COR-L47 (cell line): ENCODE data around the gene FOXK2.
"Not testable (repeated sequence)": the region's sequence is repeated elsewhere in the genome, so short reads cannot be mapped to it uniquely, and the experiment has no call there.

ENCODE experiments used
- DNase-seq: peaks from one replicate; lab custom pipeline; 2025; lab: John Stamatoyannopoulos, UW

FOXK2 gene

DNA sequence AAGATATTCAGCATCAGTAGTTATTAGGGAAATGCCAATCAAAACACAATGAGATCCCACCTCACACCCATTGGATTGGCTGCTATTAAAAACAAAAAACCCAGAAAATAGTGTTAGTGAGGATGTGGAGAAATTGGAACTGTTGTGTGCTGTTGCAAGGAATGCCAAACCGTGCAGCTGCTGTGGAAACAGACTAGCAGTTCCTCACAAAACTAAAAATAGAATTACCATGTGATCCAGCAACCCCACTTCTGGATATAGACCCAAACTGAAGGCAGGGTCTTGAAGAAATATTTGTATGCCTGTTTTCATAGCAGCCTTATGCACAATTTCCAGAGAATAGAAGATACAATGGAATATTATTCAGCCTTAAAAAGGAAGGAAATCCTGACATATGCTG lies 46.0 kb downstream of the FOXK2 start:
- DNase-seq = no peak

DNA sequence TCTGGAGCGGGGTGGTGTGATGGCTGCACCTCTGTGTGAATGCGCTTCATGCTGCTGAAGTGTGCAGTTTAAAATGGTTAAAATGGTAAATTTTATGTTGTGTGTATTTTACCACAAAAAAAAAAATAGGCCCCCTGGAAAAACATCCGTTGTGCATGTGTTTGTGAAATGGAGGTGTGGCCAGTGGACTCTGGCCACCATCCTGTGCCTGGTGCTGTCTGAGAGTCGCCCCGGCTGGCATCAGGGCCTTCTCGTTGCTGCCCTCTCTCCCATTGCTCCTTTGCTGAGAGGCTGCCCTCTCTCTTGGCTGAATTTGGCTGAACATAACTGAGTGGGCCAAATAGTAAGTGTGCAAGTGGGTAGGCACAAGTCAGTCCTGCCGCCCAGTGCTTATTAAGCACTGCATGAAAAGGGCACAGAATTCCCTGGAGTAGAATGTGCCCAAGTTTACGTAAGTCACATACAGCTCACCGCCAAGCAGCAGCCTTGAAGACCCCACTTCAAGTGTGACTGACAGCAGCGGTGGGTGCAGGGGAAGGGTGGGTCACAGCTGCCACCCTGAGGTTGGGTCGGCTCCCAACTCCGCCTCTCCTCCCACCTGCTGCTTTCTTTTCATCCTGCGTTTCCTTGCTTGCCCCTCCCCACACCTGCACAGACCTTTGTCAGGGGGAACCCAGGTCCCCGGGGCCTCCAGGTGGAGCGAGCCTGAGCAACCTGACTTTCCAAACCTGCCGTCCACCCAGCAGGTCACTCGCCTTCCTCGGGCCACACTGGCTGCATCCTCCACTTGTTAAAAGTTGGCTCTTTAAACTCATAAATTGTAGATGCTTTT lies 46.8 kb downstream of the FOXK2 start:
- no peak for DNase-seq

DNA sequence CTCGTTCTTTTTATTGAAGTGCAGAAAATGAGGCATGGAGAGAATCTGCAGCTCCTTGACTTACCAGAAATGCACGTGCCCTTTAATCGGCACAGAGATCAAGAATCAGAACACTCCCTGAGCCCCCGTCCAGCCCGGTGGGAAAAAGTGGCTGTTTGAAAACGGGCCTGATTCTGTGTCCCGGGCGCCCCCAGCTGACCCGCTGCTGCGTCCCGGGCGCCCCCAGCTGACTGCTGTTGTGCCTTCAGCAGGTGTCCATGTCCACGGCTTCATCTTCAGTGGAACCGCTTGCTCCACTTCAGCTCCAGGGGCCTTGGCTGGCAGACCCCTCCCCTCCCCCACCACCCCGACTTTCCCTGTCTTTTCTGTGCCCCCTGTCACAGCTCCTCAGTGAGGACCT lies 47.8 kb downstream of the FOXK2 start:
- no peak for DNase-seq

DNA sequence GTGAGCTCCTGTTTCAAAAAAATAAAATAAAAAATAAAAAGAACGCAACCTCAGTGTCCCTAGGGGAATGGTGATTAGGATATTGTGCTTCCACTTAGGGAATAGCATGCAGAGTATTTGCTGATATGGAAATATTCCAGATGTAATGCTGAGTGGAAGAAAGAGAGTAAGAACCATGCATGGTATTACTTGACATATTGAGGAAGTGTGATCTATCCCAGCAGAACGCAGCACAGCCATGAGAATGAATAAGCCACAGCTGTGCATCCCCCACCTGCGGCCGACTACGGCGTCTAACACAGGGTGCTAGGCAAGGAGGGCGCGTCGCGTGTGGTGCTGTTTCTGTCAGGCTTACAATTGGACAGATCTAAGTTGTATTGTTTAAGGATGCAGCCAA lies 49.5 kb downstream of the FOXK2 start:
- no peak for DNase-seq

DNA sequence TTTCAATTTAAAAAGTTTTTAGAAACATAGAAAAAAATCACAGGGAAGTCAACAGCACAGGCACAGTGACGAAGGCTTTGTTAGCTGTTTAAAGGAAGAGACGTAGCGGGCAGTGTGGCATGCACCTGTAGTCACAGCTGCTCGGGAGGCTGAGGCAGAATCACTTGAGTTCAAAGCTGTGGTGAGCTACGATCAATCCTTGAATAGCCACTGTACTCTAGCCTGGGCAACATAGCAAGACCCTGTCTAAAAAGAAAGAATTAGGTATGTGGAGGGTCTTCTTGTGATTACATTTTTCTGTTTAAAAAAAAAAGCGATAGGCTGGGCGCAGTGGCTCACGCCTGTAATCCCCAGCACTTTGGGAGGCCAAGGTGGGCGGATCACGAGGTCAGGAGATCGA lies 50.1 kb downstream of the FOXK2 start:
- no peak for DNase-seq

DNA sequence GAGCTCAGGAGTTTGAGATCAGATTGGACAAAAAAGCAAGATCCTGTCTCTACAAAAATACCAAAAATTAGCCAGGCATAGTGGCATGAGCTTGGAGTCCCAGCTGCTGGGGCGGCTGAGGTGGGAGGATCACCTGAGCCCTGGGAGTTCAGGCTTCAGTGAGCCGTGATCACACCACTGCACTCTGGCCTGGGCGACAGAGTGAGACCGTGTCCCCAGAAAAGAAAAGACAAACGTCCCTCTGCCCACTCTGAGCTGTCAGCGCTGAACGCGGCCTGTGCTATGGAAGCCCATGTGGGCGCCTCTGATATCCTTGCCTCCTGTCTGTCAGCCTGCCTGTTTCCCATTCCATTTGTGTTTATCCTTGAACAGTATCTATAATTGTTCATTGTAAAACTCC lies 50.7 kb downstream of the FOXK2 start:
- no peak for DNase-seq

DNA sequence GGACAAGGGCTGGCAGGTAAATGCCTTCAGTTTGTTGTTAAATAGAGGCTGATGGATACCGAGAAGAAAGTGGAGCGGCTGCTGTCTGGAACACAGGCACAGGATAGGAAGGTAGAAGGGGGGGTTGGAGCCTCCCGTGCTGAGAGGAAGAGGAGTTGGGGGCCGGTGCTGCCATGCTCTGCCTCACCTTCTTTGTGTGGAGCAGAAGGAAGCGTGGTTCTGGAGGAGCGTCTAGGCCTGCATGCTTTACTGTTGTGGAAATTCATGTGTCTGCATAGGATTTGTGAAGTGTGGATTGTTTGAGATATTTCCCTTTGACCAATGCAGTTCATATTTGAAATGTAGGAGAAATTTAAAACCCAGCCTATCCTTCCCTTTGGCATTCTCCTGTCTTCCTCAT lies 52.3 kb downstream of the FOXK2 start:
- DNase-seq = no peak

DNA sequence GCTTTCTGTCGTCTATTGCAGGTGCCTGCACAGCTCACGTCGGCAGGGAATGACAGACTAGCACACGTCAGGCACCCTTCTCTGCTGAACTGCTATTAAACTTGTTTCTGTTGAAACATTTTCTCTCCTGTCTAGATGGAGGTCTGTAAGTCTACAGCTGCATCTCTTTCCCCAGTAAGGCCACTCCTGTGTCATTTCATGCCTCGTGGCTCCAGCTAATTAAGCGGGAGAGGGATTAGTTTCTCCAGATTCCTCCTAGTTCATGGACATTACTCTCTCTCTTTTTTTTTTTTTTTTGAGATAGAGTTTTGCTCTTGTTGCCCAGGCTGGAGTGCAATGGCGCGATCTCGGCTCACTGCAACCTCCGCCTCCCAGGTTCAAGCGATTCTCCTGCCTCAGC lies 54.5 kb downstream of the FOXK2 start:
- DNase-seq = no peak

DNA sequence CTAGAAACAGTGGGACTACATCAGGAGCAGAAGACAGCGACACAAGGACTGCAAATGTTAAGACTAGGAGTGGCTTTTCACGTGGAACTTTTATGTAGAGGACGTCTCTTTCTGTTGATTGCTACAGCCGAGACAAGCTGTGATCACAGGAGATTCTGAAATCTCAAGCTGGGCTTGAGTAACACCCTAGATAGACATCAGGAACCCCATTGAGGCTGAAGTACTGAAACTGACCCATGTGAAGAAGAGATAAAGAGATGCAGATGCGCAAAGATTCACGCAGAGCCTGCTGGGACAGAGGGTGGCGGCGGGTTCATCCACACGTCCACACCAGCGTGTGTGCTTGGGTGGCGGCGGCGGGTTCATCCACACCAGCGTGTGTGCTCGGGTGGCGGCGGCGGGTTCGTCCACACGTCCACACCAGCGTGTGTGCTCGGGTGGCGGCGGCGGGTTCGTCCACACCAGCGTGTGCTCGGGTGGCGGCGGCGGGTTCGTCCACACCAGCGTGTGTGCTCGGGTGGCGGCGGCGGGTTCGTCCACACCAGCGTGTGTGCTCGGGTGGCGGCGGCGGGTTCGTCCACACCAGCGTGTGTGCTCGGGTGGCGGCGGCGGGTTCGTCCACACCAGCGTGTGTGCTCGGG lies 56.2 kb downstream of the FOXK2 start:
- not testable (repeated sequence) for DNase-seq

DNA sequence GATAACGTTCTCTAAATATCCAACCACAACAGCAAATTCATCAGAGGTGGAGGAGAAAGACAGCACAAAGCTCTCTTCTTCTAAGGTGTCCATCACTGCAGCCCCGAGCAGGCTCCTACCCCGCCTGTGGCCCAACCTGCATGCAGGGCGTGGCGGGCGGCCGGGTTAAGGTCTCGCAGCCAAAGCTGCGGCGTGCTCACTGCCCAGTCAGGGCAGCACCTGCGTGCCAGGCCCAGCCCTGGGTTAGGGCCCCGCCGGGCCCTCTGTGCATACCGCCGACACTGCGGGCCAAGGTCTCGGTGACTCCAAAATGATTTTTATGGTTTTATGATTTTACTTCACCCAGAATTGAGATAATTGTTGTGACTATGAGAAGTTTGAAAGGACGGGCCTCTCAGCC lies 57.8 kb downstream of the FOXK2 start:
- no peak for DNase-seq

DNA sequence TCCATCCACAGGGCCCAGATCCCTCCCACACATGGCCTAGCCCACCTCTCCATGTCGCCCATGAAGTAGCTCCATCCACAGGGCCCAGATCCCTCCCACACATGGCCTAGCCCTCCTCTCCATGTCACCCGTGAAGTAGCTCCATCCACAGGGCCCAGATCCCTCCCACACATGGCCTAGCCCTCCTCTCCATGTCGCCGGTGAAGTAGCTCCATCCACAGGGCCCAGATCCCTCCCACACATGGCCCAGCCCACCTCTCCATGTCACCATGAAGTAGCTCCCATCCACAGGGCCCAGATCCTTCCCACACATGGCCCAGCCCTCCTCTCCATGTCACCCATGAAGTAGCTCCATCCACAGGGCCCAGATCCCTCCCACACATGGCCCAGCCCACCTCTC lies 60.4 kb downstream of the FOXK2 start:
- not testable (repeated sequence) for DNase-seq

DNA sequence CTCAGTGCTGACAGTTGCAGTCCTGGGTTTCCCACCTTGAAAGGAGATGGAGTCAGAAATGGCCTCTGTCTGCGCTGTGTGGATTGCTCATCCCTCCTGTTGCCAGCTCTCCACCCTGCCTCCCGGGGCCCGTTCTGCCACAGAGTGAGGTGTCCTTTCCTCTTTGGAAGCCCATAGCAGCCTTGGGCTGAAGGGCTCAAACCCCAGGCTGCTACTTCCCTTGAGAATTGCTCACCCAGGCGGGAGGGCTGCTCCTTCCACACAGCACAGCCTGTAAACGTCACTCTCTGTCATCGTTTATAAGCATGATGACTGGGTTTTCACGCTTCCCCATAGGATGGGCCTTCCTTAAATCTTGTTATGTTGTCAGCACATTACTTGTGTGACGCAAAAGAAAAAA lies 62.7 kb downstream of the FOXK2 start:
- DNase-seq = no peak

DNA sequence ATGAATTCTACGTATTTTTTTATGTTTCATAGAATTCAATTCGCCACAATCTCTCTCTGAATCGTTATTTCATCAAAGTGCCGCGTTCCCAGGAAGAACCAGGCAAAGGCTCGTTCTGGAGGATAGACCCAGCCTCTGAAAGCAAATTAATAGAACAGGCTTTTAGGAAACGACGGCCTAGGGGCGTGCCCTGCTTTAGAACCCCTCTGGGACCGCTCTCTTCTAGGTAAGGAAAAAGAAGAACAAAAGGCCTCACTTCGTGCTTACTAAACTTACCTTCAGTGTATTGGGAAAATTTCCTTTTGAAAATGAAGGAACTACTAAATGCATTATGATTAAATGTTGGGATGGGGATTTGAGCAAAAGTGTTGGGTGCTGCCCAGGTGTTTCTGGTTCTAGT lies 63.2 kb downstream of the FOXK2 start:
- no peak for DNase-seq

DNA sequence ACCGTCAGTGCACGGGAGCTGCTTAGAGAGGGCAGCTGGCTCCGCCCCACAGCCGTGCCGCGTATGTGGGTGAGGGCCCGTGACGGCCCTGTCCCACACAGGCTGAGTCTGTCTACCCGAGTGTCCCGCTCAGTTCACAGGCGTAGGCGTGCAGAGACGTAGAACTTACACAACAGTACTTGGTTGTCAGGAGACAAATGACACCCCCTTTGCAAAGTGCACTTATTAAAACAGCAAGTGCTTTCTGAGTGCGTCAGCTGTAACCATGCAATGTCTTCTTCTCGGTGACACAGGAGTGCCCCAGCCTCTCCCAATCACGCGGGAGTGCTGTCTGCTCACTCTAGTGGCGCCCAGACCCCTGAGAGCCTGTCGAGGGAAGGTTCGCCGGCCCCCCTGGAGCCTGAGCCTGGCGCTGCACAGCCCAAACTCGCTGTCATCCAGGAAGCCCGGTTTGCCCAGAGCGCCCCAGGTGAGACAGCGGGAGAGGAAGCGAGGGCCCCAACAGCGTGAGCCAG lies 64.2 kb downstream of the FOXK2 start:
- DNase-seq = no peak

DNA sequence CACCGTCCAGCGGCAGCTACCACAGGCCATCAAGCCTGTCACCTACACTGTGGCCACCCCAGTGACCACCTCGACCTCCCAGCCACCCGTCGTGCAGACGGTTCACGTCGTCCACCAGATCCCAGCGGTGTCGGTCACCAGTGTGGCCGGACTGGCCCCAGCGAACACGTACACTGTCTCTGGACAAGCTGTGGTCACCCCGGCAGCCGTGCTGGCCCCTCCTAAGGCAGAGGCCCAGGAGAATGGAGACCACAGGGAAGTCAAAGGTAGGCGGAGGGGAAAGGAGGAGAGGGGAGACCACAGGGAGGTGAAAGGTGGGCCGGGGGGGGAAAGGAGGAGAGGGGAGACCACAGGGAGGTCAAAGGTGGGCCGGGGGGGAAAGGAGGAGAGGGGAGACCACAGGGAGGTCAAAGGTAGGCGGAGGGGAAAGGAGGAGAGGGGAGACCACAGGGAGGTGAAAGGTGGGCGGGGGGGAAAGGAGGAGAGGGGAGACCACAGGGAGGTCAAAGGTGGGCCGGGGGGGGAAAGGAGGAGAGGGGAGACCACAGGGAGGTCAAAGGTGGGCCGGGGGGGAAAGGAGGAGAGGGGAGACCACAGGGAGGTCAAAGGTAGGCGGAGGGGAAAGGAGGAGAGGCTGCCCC lies 66.5 kb downstream of the FOXK2 start:
- DNase-seq = not testable (repeated sequence)

DNA sequence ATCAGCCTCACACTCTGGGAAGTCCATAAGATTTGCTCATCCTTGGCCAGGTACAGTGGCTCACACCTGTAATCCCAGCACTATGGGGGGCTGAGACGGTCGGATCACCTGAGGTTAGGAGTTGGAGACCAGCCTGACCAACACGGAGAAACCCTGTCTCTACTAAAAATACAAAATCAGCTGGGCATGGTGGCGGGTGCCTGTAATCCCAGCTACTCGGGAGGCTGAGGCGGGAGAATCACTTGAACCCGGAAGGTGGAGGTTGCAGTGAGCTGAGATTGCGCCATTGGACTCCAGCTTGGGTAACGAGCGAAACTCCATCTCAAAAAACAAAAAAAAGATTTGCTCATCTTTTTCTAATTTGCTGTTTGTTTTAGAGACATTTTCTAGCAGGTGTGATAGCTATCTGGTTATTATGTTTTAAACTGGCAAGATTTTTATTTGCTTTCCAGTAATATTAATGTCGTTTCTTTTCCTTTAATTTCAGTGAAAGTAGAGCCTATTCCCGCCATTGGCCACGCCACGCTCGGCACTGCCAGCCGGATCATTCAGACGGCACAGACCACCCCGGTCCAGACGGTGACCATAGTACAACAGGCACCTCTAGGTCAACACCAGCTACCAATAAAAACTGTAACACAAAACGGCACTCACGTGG lies 67.2 kb downstream of the FOXK2 start:
- DNase-seq = no peak

DNA sequence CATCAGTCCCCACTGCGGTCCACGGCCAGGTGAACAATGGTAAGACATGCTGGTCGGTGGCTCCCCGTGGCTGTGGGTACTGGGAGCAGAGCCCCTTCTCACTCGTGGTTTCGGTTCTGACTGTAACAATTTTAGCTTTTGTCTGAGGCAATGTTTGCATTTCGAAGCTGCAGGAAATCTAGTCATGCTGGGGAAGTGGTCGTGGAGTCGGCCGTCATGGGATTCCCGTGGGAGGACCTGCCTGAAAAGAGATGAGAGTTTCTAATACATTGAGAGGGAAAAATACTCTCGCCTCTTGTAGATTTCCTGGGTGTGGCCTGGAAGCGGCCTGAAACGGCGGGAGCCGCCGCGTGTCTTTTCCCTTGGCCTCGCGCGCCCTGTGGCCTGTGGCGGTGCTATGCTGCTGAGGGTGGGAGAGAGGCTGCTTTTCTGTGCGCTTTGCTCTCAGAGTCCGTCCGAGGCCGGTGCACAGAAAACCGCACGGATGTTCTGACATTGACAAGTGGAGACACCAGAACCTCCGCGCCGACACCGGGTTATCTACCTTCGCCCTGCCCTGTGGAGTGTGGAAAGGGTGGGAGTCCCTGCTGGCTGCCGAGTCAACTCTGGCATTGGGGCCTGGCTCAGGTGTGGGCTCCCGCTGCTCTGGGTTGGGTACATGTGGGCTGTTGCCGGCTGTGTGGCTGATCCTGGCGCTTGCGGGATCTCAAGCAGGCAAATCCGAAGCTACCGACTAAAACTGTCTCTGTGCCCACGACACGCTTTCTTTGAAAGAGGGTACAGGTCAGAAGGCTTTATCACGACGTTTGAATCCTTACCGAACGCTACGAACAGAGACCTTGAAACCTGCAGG lies 67.9 kb downstream of the FOXK2 start:
- no peak for DNase-seq

DNA sequence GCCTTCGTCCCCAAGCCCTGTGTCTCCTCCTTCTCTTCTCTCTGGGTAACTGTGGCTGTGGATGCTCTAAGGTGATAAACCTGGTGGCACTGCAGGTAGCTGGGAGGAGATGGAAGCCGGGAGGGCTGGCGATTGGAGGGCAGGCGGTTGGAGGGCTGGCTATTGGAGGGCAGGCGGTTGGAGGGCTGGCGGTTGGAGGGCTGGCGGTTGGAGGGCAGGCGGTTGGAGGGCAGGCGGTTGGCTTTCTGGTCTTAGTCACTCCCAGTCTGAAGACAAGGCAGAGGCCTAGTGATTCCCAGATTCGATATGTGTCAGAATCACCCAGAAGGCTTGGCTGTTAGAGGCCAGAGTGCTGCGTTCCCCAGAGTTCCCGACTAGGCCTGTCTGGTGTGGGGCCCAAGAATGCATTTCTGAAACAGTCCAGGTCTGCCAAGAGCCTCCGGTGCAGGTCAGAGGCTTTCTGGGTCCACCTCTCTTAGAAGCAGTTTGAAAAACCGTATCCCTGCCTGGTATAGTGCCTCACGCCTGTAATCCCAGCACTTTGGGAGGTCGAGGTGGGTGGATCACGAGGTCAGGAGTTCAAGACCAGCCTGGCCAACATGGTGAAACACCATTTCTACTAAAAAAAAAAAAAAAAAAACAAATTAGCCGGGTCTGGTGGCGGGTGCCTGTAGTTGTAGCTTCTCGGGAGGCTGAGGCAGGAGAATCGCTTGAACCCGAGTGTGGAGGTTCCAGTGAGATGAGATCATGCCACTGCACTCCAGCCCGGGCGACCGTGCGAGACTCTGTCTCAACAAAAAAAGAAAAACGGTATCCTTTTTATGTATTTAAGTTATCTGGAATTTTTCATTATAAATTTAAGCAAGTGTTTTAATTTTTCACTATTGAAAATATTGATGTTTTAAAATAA lies 69.0 kb downstream of the FOXK2 start:
- no peak for DNase-seq

DNA sequence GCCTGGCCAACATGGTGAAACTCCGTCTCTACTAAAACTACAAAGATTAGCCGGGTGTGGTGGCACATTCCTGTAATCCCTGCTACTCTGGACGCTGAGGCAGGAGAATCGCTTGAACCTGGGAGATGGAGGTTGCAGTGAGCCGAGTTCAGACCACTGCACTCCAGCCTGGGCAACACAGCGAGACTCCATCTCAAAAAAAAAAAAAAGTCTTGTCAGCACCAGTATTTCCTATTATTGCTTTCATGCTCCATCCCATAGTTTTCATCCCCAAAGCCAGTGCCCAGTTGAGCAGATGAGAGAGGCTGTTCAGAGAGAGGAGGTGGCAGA lies 70.3 kb downstream of the FOXK2 start:
- DNase-seq = no peak

DNA sequence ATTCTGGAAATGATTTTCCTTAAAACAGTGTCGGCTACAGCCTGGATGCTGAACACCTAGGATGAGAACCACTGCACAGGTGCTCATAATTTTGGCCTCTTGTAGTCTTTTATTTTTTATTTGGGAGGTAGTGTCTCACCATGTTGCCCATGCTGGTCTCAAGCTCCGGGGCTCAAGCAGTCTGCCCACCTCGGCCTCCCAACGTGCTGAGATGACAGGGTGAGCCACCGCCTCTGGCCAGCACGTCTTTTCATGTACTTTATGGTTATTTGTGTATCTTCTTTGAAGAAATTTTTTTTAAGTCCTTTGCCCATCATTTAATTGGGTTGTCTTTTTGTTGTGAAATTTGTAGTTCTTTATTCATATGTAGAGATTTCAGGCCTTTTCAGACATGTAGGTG lies 70.7 kb downstream of the FOXK2 start:
- no peak for DNase-seq
